ENCODE measurements around the gene PMPCB.
"Not testable (repeated sequence)": the region's sequence is repeated elsewhere in the genome, so short reads cannot be mapped to it uniquely, and the experiment has no call there.

PMPCB gene

GRCh38 chr7:103296901-103297836 lies at the start of gene PMPCB:
PMPCB (plus strand) TSS chr7:103297435; CDS start chr7:103297460, 25 bp downstream.
- DNase-seq, result peak; percentile 91

- peak; percentile 78 for DNase-seq
These were observed 43.3 kb upstream of the PMPCB start for GRCh38 chr7:103253699-103254506.

- DNase-seq, result peak; percentile 4
These were observed 33.2 kb upstream of the PMPCB start for GRCh38 chr7:103264054-103264453.

GRCh38 chr7:103266229-103266628 lies 31.0 kb upstream of the PMPCB start:
- DNase-seq, result not testable (repeated sequence)

- not testable (repeated sequence) for DNase-seq
These were observed 23.9 kb upstream of the PMPCB start for GRCh38 chr7:103273374-103273773.

- not testable (repeated sequence) for DNase-seq
These were observed 22.4 kb upstream of the PMPCB start for GRCh38 chr7:103274867-103275266.

GRCh38 chr7:103278195-103278594 lies 19.0 kb upstream of the PMPCB start:
- DNase-seq, result not testable (repeated sequence)

GRCh38 chr7:103279636-103279962 lies 17.6 kb upstream of the PMPCB start:
- DNase-seq, result peak; percentile 53

GRCh38 chr7:103279963-103280802 lies 17.1 kb upstream of the PMPCB start:
- DNase-seq, result peak; percentile 67

- DNase-seq, result not testable (repeated sequence)
These were observed 16.5 kb upstream of the PMPCB start for GRCh38 chr7:103280803-103281155.

GRCh38 chr7:103282802-103283427 lies 14.3 kb upstream of the PMPCB start:
- not testable (repeated sequence) for DNase-seq

GRCh38 chr7:103292122-103292521 lies 5.1 kb upstream of the PMPCB start:
- DNase-seq, result no peak

- no peak for DNase-seq
These were observed 3.7 kb upstream of the PMPCB start for GRCh38 chr7:103293526-103293925.

GRCh38 chr7:103297837-103298179 lies 573 bp downstream of the PMPCB start:
- DNase-seq, result no peak

- DNase-seq, result no peak
These were observed 2.4 kb downstream of the PMPCB start for GRCh38 chr7:103299660-103300059.

- no peak for DNase-seq
These were observed 4.2 kb downstream of the PMPCB start for GRCh38 chr7:103301441-103301840.

- DNase-seq, result no peak
These were observed 10.4 kb downstream of the PMPCB start for GRCh38 chr7:103307503-103308231.

GRCh38 chr7:103314852-103315251 lies 17.6 kb downstream of the PMPCB start:
- DNase-seq, result no peak

- no peak for DNase-seq
These were observed 19.2 kb downstream of the PMPCB start for GRCh38 chr7:103316380-103316941.

GRCh38 chr7:103317009-103317408 lies 19.8 kb downstream of the PMPCB start:
- DNase-seq, result no peak

- no peak for DNase-seq
These were observed 28.5 kb downstream of the PMPCB start for GRCh38 chr7:103325744-103326143.

- no peak for DNase-seq
These were observed 39.5 kb downstream of the PMPCB start for GRCh38 chr7:103336761-103337160.

All from OCI-M1 (cell line).